ENCODE measurements around the gene INTS7.

DNA sequence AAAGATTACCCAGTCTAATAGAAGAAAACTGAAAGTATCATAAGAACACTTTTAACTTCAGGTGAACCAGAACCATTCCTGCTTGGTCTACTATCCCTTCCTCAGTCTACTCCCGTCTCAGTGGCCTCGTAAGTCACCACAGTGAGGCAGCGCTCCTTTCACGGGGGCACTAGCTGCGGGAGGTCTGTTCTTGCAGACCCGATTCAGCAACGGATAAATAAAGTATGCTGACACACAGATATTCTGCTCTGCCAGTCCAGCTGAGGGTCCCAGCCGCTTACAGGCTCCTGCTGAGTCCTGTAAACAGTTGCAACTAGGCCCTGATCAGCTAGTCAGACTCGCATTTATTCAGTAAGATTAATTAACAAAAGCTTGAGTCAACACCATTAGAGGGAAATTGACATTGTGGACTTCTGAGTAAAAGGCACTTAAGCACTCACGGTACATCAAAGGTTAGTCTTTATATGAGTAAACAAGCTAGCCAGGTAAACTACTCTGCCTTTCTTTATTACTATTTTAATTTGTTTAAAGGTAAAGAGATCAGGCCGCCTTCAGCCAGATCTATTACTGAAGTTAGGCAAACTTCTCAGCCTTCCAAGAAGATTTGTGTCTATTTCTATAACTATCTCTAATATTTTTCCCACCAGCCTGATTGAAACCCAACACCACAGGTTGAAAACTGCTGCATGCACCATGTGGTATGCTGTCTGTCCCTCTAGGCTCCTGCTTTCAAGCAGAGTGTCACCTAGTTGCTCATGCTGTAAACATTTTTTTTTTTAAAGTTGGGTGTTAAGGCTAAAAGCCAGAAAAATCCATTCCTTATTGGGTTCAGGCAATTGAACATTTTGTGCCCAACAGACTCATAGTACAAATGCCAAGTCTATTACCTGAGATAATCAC is 87.7 kb downstream of the INTS7 start:
- TF ChIP-seq MEF2A (IDR thresholded peaks at IDR 0.05; ENCODE audit: borderline replicate concordance, low read depth), result no peak
- TF ChIP-seq, protein P1, sequence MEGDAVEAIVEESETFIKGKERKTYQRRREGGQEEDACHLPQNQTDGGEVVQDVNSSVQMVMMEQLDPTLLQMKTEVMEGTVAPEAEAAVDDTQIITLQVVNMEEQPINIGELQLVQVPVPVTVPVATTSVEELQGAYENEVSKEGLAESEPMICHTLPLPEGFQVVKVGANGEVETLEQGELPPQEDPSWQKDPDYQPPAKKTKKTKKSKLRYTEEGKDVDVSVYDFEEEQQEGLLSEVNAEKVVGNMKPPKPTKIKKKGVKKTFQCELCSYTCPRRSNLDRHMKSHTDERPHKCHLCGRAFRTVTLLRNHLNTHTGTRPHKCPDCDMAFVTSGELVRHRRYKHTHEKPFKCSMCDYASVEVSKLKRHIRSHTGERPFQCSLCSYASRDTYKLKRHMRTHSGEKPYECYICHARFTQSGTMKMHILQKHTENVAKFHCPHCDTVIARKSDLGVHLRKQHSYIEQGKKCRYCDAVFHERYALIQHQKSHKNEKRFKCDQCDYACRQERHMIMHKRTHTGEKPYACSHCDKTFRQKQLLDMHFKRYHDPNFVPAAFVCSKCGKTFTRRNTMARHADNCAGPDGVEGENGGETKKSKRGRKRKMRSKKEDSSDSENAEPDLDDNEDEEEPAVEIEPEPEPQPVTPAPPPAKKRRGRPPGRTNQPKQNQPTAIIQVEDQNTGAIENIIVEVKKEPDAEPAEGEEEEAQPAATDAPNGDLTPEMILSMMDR (IDR thresholded peaks at IDR 0.05), result no peak
- no peak for TF ChIP-seq POLR2AphosphoS5 (IDR thresholded peaks at IDR 0.05; ENCODE audit: low read depth, low read length)
- TF ChIP-seq YY1 (IDR thresholded peaks at IDR 0.05; ENCODE audit: low read depth), result no peak
- TF ChIP-seq TAF1 (IDR thresholded peaks at IDR 0.05; ENCODE audit: borderline replicate concordance, low read depth, low read length), result no peak
- TF ChIP-seq EZH2phosphoT487 (IDR thresholded peaks at IDR 0.05; ENCODE audit: borderline replicate concordance, low read depth), result no peak
